ENCODE measurements around the gene CYTL1. TPM values are rescaled to one million over a fixed set of nuclear protein-coding genes. Genes with fewer than 3 reads are reported as not detected.

Gene CYTL1
- total and polyA plus RNA-seq, 11 donors, result 0.78 to 2.5 (median 0.93) TPM; not detected in 8

- DNase-seq (no peak), ATAC-seq (no peak)
- 72 to 85% (median 78%) methylated on average over 4 of the region's 4 CpGs for WGBS, 4 donors
- Histone ChIP-seq H3K9me3 (peaks cover 0 to 9% (median 0%) of the 10 kb centered on the region in 12 donors), H3K4me3 (no peak overlapping the region), H3K36me3 (no peaks in the 10 kb centered on the region), H3K27ac (no peak overlapping the region), H3K4me1 (no peaks in the 10 kb centered on the region), H3K27me3 (no peaks in the 10 kb centered on the region)
- no peak for TF ChIP-seq POLR2A (IDR thresholded peaks at IDR 0.05)
- no peak for TF ChIP-seq CTCF (IDR thresholded peaks at IDR 0.05)
- intact Hi-C loops (cut with DNase I), result loop anchor here in 1 of 10 donors (10.0 kb wide), 1 partner anchor 495 kb away; no protein-coding TSS in a partner anchor
These were observed 39.3 kb downstream of the CYTL1 start for GRCh38 chr4:4979971-4980370.

GRCh38 chr4:4974727-4975126, 44.5 kb downstream of the CYTL1 start:
- DNase-seq (no peak), ATAC-seq (no peak)
- Histone ChIP-seq H3K4me1 (no peaks in the 10 kb centered on the region), H3K36me3 (no peaks in the 10 kb centered on the region), H3K27me3 (peaks cover 0 to 4% (median 0%) of the 10 kb centered on the region in 9 donors), H3K9me3 (peaks cover 0 to 14% (median 0%) of the 10 kb centered on the region in 12 donors), H3K27ac (no peak overlapping the region), H3K4me3 (no peak overlapping the region)
- 61 to 82% (median 72%) methylated on average over 3 of the region's 3 CpGs for WGBS, 4 donors
- intact Hi-C loops (cut with DNase I), result no loop called here
- TF ChIP-seq POLR2A (IDR thresholded peaks at IDR 0.05), result no peak
- TF ChIP-seq CTCF (IDR thresholded peaks at IDR 0.05), result no peak

- ATAC-seq (no peak), DNase-seq (no peak)
- peaks cover 0 to 14% (median 0%) of the 10 kb centered on the region in 12 donors for H3K9me3 ChIP-seq
- 87 to 91% (median 90%) methylated on average over 1 of the region's 1 CpG for WGBS, 4 donors
- H3K27me3 ChIP-seq, result peaks cover 0 to 4% (median 0%) of the 10 kb centered on the region in 9 donors
- no peak overlapping the region for H3K27ac ChIP-seq
- TF ChIP-seq POLR2A (IDR thresholded peaks at IDR 0.05) (no peak), CTCF (IDR thresholded peaks at IDR 0.05) (no peak)
- no peaks in the 10 kb centered on the region for H3K4me1 ChIP-seq
- no peaks in the 10 kb centered on the region for H3K36me3 ChIP-seq
- H3K4me3 ChIP-seq, result no peak overlapping the region
- intact Hi-C loops (cut with DNase I), result no loop called here
These were observed 47.5 kb downstream of the CYTL1 start for GRCh38 chr4:4971796-4972195.

GRCh38 chr4:4969298-4969697, 50.0 kb downstream of the CYTL1 start:
- peaks cover 0 to 6% (median under 1%) of the 10 kb centered on the region in 12 donors for H3K9me3 ChIP-seq
- DNase-seq (peak in 1 of 5 donors; percentile 51), ATAC-seq (peak in 3 of 4 donors; percentile 44 to 80 (median 63))
- intact Hi-C loops (cut with DNase I), result no loop called here
- peaks cover 0 to 4% (median 0%) of the 10 kb centered on the region in 9 donors for H3K27me3 ChIP-seq
- no peaks in the 10 kb centered on the region for H3K36me3 ChIP-seq
- WGBS, 4 donors, result 76 to 87% (median 83%) methylated on average over 8 of the region's 8 CpGs
- H3K4me3 ChIP-seq, result no peak overlapping the region
- no peak overlapping the region for H3K27ac ChIP-seq
- TF ChIP-seq POLR2A (IDR thresholded peaks at IDR 0.05), result no peak
- TF ChIP-seq CTCF (IDR thresholded peaks at IDR 0.05), result no peak
- no peaks in the 10 kb centered on the region for H3K4me1 ChIP-seq

All from heart left ventricle (tissue), 16 donors.